GM10266 (cell line): ENCODE data around the gene IPPK.
A peak's percentile ranks its signal among the peaks of the same experiment; 100 is the strongest.

Experiments
- DNase-seq: peaks from one replicate; pipeline ENCODE4 v3.0.0; 2012; ENCODE audit errors: extremely low spot score
- CTCF ChIP-seq: IDR thresholded peaks from 2 replicates; pipeline ENCODE4 v1.5.1; 2012; ENCODE audit warnings: mild to moderate bottlenecking, low read depth; ENCODE audit not compliant: control insufficient read depth, insufficient read depth; ENCODE audit errors: missing control alignments

IPPK gene

GRCh38 chr9:92668746-92669526 lies 995 bp downstream of the IPPK start:
- no peak for TF ChIP-seq CTCF
- DNase-seq, result peak; percentile 59

- no peak for TF ChIP-seq CTCF
Measured at GRCh38 chr9:92666912-92667532, 2.9 kb downstream of the IPPK start.

GRCh38 chr9:92666236-92666635 lies 3.7 kb downstream of the IPPK start:
- no peak for TF ChIP-seq CTCF
- DNase-seq, result no peak

More at GRCh38 chr9:92666912-92667532, 2.9 kb downstream of the IPPK start:
- DNase-seq, result no peak

GRCh38 chr9:92665836-92666235 lies 4.1 kb downstream of the IPPK start:
- DNase-seq, result no peak
- no peak for TF ChIP-seq CTCF

- DNase-seq, result peak; percentile 59
- no peak for TF ChIP-seq CTCF
Measured at GRCh38 chr9:92664394-92665152, 5.4 kb downstream of the IPPK start.

GRCh38 chr9:92663951-92664350 lies 6.0 kb downstream of the IPPK start:
- no peak for DNase-seq
- TF ChIP-seq CTCF, result no peak

GRCh38 chr9:92663126-92663525 lies 6.8 kb downstream of the IPPK start:
- DNase-seq, result no peak
- TF ChIP-seq CTCF, result no peak
